HG03442 (cell line): ENCODE data around the gene RND3.
A peak's percentile ranks its signal among the peaks of the same experiment; 100 is the strongest.

Experiments
- ATAC-seq: cut with Tn5 transposase; IDR thresholded peaks from one replicate; pipeline ENCODE4 v1.9.1; 2021; ENCODE audit warnings: mild to moderate bottlenecking, moderate library complexity; ENCODE audit not compliant: unreplicated experiment

Gene RND3

GRCh38 chr2:150476809-150477302 is 10.6 kb downstream of the RND3 start:
- ATAC-seq = no peak

GRCh38 chr2:150476286-150476685 is 11.2 kb downstream of the RND3 start:
- no peak for ATAC-seq

- no peak for ATAC-seq
Measured at GRCh38 chr2:150475479-150476250, 11.8 kb downstream of the RND3 start.

DNA sequence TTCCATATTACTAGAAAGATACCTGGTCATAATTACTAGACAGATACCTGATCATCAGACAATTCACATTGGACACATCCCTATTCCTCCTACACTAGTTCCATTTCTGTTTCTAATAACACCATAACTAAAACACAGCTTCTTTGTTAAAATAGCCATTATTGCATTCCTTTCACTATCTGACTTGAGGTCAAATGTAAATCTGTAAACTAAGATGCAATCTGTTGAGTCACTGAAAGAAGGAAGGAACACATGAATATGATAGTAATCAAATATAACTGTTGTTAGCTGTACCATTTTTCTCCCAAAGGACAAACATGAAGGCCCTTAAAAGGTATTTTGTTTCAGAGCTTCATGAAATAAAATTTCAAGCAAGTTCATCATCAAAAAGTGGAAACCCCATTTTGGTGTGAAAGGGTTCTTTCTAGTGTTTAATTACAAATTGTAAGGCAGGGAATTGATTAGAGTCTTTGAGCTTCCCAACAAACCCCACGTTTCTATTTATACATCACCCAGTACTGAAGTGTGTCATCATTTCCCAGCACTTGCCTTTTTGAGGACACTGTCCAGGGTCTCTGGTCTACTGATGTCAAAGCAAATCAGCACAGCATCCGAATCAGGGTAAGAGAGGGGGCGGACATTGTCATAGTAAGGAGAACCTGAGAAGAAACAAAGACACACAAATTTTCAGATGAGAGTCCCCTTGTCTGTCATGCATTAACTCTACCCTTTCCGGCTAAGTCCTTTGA is 13.0 kb downstream of the RND3 start:
- ATAC-seq = no peak

DNA sequence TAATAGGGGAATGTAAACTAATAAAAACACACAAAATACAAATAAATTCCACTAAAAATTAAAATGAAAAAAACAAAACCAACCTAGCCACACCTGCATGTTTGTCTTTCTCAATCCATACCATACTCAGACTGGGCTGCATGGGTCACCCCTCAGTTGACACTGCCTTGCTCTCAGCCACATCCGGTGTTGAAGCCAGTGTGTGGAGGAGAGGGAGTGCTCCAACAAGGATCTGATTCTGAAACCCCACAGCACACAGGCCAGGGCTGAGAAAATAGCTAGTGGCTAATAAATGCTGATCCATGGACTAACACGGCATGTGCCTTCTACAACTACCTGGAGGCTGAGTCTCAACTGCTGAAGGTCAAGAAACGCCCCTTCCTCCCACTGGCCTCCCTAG is 13.7 kb downstream of the RND3 start:
- ATAC-seq = no peak

DNA sequence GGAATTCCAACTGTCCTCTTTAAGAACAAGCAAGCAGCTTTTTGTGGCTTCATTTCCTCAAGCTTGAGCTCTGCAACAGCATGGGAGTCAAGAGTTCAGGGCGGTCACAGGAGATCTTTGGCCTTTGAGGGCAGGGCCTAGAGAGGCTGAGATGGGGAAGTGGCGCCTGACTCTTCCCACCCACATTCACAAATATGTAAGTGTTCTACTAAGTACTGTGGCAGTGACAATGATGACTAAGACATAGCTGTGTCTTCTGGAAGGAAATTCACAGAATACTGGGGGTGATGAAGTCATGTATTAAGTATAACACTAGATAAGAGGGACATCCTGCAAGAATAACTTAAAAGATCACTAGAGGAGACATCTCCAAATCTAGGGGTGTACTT is 15.0 kb downstream of the RND3 start:
- ATAC-seq = peak; percentile 75

DNA sequence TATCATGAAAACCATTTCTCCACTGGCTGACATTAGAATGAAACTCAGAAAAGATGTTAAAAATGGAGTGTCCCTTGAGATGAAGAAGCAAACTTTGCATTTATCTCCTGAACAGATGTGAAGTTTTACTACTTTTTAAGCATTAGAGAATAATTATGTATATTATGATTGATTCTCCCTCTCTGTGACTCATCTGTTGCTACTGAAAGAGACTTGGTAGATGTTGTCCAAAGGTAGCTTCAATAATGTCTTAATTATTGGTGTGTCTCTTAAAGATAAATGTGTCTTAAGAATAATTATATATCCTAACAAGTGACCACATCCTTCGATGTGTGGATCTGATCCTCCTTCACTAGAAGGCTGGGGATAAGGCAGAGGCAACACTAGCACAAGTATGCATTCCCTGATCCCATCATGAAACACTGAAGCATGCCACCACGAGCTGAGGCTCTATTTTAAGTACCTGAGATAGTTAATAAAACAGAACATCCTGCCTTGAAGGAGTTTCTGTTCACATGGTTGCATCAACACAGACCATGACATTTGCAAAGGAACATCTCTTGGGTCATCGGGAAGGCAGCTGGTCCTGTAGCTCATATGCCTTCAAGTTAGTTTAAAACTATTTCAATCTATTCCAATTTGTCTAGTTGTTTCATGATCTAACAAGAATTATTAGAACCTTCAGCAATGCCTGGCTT is 15.5 kb downstream of the RND3 start:
- ATAC-seq = no peak

DNA sequence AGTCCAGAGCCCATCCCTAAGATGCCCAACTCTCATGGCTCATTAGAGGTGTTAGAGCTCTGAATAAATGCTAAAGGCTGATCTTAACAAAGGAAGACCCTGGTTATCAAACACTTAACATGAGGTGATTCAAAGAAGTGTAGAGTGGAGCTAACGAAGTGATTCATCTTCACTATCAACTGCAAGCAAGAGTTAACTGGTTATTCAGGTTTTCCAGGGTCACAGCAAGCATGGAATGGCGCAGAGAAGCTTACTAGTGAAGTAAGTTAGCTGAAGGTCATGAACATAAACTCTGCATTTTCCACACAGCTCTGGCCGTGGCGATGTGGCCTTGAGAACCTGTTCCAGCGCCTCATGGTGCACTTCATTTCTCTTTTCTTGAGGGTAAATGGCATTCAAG is 17.0 kb downstream of the RND3 start:
- no peak for ATAC-seq

DNA sequence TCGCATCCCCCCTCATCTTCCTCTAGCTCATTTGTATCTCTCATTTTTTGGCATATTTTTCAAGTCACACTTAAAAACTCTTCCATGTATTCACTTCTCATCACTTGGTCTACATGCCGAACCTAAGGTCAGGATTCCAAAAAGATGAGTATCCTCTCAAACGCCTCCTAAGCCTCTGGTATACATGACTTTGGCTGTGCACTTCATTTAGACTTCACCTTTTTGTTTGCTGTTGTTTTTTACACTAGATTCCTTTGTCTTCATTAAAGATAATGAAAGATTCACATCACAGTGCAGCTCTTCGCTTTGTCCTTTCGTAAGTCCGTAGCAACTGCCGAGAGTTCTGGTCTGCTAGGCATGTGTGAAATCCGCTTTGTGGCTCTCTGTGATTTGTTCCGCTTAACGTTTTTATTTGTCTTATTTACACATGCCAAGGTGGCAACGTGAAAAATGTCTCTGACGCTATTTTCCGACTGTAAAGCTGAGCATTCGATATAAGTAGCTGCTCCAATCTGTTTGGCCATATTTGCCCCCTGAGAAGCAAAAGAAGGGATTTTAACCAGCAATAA is 17.7 kb downstream of the RND3 start:
- ATAC-seq = no peak

GRCh38 chr2:150468350-150468960 is 19.0 kb downstream of the RND3 start:
- no peak for ATAC-seq

- ATAC-seq = no peak
Measured at GRCh38 chr2:150467621-150467963, 19.9 kb downstream of the RND3 start.

GRCh38 chr2:150466741-150467620 is 20.5 kb downstream of the RND3 start:
- ATAC-seq = no peak

DNA sequence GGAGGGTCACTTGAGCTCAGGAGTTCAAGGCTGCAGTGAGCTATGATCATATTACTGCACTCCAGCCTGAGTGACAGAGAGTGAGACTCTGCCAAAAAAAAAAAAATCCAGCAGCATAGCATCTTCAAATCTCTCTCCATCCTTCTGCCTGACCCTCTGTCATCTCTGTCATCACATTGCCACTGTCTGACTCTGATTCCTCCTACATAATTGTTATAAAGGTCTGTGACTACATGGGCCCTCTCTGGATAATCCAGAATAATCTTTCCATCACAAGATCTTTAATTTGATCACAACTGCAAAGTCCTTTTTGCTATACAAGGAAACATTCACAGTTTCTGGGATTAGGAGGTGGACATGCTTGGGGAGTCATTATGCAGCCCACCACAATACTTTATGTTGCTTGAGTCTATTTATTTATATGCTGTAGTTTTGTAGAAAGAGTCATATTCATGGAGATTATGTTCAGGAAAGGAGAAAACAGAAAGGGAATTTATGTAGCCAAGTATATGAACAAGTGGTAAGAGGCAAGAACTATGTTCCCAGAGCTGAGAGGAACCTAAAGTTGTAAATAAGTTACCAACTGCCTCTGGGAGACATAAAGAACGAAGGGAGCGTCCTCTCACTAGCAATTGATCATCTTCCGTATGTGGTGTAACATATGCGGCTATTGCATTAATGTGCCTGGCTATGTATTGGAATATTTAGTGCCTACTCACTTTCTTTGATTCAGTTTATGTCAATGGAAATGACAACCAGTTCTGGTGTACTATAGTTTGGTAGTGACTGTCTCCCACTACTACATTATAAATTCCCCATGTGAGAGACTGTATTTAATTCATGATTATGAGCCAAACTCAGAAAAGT is 21.5 kb downstream of the RND3 start:
- no peak for ATAC-seq

DNA sequence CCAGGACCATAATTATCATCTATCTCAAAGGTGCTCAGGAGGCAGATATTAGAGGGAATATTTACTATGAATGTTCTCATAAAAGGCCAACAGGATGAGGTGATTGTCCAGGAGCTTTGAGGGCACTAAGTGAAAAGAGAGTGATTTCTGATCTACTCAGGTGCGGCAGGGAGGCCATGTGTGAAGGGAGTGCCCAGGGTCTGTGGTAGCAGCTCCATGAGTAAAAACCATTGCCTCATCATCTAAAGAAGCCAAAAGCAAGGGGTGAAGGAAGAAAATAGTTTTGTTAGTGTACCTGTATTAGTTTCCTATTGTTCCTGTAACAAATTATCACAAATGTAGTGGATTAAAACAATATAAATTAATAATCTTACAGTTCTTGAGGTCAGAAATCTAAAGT is 22.5 kb downstream of the RND3 start:
- no peak for ATAC-seq

DNA sequence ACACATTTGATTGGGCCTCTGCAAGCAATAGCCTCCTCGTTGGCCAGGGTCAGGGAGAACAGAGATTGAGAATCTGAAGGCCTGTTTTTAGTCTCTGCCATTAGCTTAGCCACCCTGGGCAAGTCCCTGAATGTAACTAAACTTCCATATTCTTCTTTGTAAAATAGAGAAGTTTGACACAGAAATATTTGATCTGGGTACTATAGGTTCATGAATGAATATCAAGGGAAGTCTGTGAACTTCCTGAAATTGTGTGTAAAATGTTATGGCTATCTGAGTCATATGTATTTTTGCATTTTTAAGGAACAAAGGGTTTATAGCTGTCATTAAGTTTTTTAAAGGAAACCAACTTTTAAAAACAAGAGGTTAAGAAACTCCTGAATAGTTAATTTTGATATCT is 23.2 kb downstream of the RND3 start:
- ATAC-seq = no peak

GRCh38 chr2:150462770-150463169 is 24.7 kb downstream of the RND3 start:
- ATAC-seq = no peak

DNA sequence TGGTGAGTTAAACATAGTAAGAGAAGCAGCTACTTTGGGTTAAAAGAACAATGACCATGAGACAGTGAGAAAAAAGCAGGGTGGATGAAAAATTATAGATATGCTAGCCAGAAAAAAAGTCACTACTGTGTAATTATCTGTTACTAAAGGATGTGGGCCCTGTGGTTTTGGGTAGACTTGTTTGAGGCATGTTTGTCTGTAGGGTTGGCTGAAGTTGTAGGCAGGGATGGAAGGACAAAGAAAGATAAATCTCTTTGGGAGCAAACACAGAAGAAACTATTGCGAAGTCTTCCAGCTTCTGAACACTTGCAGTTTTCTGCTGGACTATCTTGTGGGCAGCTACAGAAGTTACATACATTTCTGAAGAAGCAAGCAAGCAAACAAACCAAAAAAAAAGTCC is 28.2 kb downstream of the RND3 start:
- no peak for ATAC-seq

DNA sequence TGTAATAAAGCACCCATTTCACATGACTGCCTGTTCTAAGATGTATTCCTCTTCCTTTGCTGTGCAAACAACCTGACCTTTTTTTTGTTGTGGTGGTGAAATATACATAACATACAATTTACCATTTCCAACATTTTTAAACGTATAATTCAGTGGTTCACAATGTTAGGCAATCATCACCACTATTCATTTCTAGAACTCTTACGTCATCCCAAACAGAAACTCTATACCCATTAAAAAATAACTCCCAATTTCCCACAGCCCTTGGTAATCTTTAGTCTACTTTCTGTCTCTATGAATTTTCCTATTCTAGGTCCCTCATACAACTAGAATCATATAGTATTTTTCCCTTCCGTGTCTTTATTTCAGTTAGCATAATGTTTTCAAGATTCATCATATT is 36.7 kb downstream of the RND3 start:
- ATAC-seq = no peak

DNA sequence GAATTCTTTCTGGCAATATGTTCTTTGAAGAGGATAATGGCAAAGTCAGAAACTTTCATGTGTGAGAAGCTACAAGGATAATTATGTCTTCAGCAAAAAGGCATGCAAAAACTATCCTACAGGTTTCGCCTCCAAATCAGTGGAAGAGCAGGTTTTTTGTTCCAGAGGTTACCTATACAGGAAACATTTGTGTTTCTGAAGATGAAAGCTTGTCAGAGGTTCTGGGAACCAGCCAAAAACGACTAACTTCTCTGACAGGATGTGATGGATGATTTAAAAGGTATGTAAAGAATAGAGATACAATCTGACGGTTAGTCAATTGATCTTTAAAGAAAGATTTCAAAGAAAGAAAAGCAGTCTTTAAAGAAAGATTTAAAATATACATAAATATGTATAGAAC is 37.6 kb downstream of the RND3 start:
- ATAC-seq = no peak
